GM19452 (cell line): ENCODE results near the gene GRB2.
"Not testable (repeated sequence)": the region's sequence is repeated elsewhere in the genome, so short reads cannot be mapped to it uniquely, and the experiment has no call there.

Source experiments
- ATAC-seq: cut with Tn5 transposase; IDR thresholded peaks from one replicate; pipeline ENCODE4 v1.9.1; 2021; ENCODE audit not compliant: unreplicated experiment

Gene GRB2

GRCh38 chr17:75388476-75389030 lies 16.9 kb downstream of the GRB2 start:
- no peak for ATAC-seq

DNA sequence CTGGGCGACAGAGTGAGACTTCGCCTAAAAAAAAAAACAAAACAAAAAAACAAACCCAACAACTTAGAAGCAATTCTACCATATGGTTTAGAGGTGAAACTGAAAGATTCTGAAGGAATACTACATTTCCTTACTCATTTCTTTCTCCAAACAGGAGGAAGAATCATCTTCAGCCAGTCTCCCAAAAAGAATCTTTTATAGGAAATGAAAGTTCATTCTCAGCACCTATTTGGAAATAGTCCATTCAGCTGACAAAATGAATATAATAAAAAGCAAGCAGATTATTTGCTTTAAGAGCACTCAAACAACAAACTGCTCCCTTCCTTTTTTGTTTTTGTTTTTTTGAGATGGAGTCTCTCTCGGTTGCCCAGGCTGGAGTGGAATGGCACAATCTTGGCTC lies 17.7 kb downstream of the GRB2 start:
- ATAC-seq, result no peak

GRCh38 chr17:75386430-75386829 lies 19.0 kb downstream of the GRB2 start:
- no peak for ATAC-seq

- ATAC-seq, result no peak
These were observed 20.7 kb downstream of the GRB2 start for GRCh38 chr17:75384751-75385150.

DNA sequence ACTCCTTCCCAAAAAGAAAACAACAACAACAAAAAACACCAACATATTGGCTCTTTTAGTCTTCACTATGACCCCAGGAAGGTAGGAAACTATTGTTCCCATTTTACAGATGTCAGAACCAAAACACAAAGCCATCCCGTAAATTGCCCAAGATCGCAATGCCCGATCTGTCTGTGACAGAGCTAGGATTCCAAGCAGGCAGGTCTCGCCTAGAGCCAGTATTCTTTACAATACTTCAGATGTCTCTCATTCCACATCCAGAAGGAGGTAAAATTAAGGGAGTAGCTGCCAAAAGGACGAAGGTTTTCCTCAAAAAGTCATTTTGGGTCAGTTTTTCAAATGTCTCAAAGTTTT lies 21.7 kb downstream of the GRB2 start:
- no peak for ATAC-seq

DNA sequence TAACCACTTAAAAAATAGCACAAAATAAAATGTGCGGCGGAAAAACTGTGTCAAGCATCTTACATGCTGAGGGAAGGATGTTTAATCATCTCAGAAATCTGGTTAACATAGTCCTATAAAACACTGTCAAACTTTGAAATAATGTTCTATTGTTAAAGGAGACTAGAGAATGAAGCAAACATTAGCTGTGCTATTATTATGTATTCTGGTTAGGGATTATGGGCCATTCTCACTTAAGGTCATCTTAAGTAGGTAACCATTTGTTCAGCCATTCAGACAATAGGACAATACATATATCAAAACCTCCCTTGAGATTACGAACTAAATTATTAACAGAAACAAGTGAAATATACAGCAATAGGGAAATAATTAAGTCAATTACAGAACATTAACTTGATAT lies 24.7 kb downstream of the GRB2 start:
- no peak for ATAC-seq

DNA sequence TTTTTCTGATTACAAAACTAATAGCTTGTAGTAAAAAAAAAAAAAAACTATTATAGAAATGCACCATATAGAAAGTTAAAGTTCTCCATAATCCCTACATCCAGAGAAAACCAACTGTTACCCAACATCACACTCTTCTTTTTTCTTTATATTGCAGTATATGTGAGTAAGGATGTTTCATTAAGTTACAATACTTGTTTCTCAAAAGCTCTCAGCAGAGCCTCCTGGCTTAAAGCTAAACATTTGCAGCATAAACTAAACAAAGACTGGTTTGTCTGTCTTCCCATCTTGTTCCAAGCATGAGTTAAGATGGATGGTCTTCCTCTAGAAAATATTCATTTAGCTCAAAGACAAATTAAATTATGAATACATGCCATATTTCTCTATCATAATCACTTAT lies 25.2 kb downstream of the GRB2 start:
- ATAC-seq, result no peak

- not testable (repeated sequence) for ATAC-seq
These were observed 26.1 kb downstream of the GRB2 start for GRCh38 chr17:75379426-75379825.

DNA sequence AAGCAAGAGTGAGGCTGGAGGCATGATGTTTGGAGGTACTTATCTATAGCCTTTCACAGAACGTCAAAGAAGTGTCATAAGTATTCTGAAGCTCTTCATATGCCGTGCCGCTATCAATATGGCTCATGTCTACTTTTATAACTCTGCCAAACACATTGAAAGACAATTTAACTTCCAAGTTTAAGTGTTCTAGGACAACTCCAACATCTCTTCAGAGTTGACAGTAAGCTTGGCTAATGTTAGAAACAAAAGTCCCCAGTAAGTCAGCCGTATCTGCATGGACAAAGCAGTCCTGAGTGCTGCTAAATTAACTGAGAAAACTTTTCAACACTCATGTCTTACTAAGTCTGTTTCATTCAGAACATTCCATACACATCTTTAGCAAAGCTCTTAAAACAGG lies 32.2 kb downstream of the GRB2 start:
- no peak for ATAC-seq

DNA sequence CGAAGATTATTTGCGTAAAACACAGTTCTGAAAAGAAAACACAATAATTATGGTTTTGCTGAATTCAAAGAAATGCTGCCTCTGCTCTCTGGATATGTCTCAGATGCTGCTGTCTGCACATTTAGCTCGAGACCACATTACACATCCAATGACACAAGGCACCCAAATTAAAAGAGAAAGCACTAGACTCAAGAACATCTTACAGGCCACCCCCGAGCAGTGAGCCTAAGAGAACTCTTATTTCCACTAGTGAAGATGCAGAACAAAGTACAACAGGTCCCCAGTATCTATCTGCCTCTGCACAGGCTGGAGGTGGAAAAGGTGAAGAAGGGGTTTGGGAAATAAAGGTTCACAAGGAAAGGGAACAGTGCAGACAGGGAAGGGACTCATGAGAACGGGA lies 33.5 kb downstream of the GRB2 start:
- ATAC-seq, result no peak

DNA sequence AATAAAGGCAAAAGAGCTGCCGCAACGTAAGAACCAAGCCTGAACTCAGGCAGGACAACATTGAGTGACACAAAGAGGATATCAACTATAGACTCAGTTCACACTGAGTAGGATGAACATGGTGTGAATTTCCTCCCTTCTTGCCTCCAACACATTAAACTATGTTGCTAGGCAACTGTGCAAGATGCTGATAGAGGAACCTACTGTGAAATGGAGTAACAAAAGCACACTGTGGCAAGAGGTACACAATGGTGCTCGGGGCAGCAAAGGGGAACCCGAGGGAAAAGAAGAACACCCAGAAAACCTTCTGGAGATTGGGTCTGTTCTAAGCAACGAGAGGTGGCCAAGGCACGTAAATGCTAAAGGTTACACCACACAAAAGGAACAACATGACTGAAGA lies 34.1 kb downstream of the GRB2 start:
- ATAC-seq, result no peak

GRCh38 chr17:75370286-75370915 lies 35.1 kb downstream of the GRB2 start:
- ATAC-seq, result no peak

DNA sequence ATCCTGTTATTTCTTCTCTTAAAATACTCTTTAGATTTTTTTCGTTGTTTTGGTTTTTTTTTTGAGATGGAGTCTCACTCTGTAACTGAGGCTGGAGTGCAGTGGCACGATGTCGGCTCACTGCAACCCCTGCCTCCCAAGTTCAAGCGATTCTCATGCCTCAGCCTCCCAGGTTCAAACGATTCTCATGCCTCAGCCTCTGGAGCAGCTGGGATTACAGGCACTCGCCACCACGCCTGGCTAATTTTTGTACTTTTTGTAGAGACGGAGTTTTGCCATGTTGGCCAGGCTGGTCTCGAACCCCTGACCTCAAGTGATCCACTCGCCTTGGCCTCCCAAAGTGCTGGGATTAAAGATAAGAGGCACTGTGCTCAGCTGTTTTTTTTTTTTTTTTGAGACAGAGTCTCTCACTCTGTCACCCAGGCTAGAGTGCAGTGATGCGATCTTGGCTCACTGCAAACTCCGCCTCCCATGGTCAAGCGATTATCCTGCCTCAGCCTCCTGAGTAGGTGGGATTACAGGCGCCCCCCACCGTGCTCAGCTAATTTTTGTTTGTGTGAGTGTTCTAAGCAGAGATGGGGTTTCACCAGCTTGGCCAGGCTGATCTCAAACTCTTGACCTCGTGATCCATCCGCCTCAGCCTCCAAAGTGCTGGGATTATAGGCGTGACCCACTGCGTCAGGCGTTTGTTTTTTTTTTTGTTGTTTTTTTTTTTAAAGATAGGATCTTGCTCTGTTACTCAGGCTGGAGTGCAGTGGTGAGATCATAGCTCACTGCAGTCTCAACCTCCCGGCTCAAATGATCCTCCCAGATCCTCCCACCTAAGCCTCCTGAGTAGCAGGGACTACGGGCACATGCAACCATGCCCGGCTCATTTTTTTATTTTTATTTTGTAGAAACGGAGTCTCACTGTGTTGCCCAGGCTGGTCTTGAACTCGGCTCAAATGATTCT lies 37.4 kb downstream of the GRB2 start:
- not testable (repeated sequence) for ATAC-seq

DNA sequence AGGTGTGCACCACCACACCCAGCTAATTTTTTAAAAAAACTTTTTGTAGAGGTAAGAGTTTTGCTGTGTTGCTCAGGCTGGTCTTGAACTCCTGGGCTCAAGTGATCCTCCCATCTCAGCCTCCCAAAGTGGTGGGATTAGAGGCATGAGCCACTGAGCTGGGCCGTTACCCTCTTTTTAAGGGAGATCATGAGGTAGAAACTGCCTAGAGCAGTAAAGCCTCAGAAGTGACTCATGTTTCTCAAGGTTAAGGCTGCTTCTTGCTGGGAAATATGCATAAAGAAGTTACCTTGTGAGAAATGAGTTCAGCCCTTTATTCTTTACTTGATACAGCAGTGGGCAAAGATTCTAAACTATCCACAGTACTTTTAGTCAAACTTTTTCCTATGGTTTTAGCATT lies 38.2 kb downstream of the GRB2 start:
- ATAC-seq, result no peak

- ATAC-seq, result no peak
These were observed 39.0 kb downstream of the GRB2 start for GRCh38 chr17:75366432-75366831.

DNA sequence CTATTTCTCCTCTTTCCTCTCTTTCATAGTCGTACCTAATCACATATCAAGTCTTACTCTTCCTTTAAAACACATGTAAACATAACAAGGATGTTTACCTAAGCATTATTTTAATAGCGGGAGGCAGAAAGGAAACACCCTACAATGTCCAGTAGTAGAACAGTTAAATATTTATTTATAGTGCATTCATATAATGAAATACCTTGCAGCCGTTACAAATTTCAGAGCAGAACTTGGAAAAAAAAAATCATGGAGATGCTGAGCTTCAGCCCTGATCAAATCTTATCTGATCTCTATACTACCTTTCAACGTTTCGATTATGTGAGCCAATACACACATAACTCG lies 39.6 kb downstream of the GRB2 start:
- no peak for ATAC-seq

- no peak for ATAC-seq
These were observed 40.2 kb downstream of the GRB2 start for GRCh38 chr17:75365009-75365930.

GRCh38 chr17:75364078-75364477 lies 41.4 kb downstream of the GRB2 start:
- ATAC-seq, result no peak

DNA sequence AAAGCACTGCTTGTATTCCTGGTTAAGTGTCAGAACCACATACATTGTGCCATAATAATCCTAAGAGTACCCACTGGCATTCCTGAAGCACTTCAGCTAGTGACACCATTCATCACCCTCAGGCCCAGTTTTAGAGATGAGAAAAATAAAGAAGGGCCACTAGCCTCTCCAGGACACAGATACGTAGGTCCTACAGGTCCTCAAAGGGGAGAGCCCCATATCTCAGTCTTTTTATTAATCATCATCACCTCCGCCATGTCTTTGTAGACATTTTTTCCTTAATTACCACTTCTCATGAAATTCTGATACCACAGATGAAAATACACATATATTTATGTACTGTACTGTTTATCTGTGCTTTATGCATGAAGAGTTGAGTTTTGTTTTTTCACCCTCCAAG lies 43.5 kb downstream of the GRB2 start:
- no peak for ATAC-seq

DNA sequence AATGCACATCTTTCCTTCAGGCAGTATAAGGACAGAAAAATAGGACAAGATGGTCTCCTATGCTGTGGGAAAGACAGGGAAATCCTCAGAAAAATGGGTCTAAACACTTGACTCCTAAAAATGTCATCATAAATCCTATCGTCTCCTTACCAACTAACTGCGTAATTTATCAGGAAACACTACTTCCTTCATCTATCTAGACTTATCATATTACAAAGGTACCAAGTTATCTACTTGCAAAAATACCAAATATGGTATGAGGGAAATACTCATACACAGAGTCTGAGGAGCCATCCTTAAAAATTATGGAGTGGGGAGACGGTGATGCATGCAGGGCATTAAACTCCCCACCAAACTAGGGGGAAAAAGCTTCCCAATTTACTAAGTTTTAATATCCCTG lies 44.1 kb downstream of the GRB2 start:
- ATAC-seq, result no peak

DNA sequence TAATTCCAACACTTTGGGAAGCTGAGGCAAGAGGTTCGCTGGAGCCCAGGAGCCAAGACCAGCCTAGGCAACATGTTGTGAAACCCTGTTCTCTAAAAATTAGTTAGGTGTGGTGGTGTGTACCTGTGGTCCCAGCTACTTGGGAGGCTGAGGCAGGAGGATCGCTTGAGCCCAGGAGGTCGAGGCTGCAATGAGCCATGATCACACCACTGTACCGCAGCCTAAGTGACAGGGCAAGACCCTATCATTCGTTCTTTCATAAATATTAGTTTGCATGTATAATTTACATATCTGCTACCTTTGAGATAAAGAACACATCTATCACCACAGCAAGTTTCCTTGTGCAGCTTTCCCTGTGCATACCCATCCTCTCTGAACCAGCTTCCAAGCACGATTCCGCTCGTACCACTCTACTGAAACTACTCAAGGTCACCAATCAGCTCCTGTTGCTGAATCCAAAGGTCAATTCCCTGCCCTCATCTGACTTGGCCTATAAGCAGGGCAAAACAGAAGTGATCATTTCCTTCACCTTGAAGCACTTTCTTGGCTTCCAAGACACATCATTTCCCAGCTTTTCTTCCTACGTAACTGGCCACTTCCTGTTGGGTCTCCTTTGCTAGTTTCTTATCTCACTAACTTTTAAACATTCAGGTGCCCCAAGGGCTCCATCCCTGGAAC lies 49.1 kb downstream of the GRB2 start:
- ATAC-seq, result no peak
